ENCODE data around the gene MAP1LC3B2. TPM values are rescaled to one million over a fixed set of nuclear protein-coding genes. Genes with fewer than 3 reads are reported as not detected.

Gene MAP1LC3B2
- total and polyA plus RNA-seq, 2 of the 8 experiments (the other 6 are each of a cell fraction or from before 2014, with no cell fraction given) = 0.39 to 1.5 TPM

GRCh38 chr12:116558280-116559161 is 660 bp upstream of the MAP1LC3B2 start (continued):
- TF ChIP-seq CHD7 (IDR thresholded peaks at IDR 0.05; ENCODE audit: insufficient replicate concordance, low read length) (no peak), NANOG (IDR thresholded peaks at IDR 0.05; ENCODE audit: insufficient read depth, low read depth, low read length, poor library complexity, severe bottlenecking) (no peak), RNF2 (IDR thresholded peaks at IDR 0.05; ENCODE audit: borderline replicate concordance, low read depth, low read length, missing control alignments, poor library complexity, severe bottlenecking) (no peak), ATF3 (IDR thresholded peaks at IDR 0.05; ENCODE audit: insufficient read depth, low read depth, low read length) (no peak), RBBP5 (IDR thresholded peaks at IDR 0.05; ENCODE audit: borderline replicate concordance, low read depth, low read length) (no peak), JUN (IDR thresholded peaks at IDR 0.05; ENCODE audit: low read depth, low read length) (no peak), POLR2AphosphoS5 (IDR thresholded peaks at IDR 0.05; ENCODE audit: low read depth, low read length) (no peak)

Data from H1 (cell line).